Right lobe of liver (tissue), 6 donors: ENCODE results near the gene HNRNPM. TPM values are rescaled to one million over a fixed set of nuclear protein-coding genes. Genes with fewer than 3 reads are reported as not detected.
"Not testable (repeated sequence)": the region's sequence is repeated elsewhere in the genome, so short reads cannot be mapped to it uniquely, and the experiment has no call there.

Source experiments
- ATAC-seq, 4 donors: fragments of 200-7000 bp; cut with Tn5 transposase; one replicate each; pipeline ENCODE4 v1.9.1; 2020; ENCODE audit warnings: mild to moderate bottlenecking in 4 of 4, moderate library complexity in 4 of 4
- DNase-seq, 3 donors: peaks; one replicate each; pipeline ENCODE4 v3.0.0-alpha.2; 2020
- H3K27ac ChIP-seq, 3 donors: fragments of 200-600 bp; one replicate each; pipeline ENCODE4 v1.8.0; 2022
- H3K27me3 ChIP-seq, 2 donors: fragments of 200-600 bp; one replicate each; pipeline ENCODE4 v1.8.0; 2022
- H3K36me3 ChIP-seq, 4 donors: fragments of 200-600 bp; sonication (generic) in 1 of 4; one replicate each; pipeline versions ENCODE4 v1.5.1 to v1.8.0; 2017 to 2022; ENCODE audit warnings: control low read depth in 1 of 4
- H3K4me1 ChIP-seq, 4 donors: fragments of 200-600 bp; sonication (generic) in 1 of 4; one replicate each; pipeline versions ENCODE4 v1.5.1 to v1.8.0; 2017 to 2022; ENCODE audit warnings: control low read depth in 1 of 4
- H3K4me3 ChIP-seq, 3 donors: fragments of 200-600 bp; one replicate each; pipeline ENCODE4 v1.8.0; 2022
- H3K9me3 ChIP-seq, 4 donors: fragments of 200-600 bp; sonication (generic) in 1 of 4; one replicate each; pipeline versions ENCODE4 v1.5.1 to v1.8.0; 2017 to 2022; ENCODE audit warnings: control low read depth in 1 of 4
- POLR2A ChIP-seq: fragments of 450-650 bp; IDR thresholded peaks from one replicate; pipeline ENCODE4 v1.6.1; 2017; ENCODE audit warnings: antibody characterized with exemption, mild to moderate bottlenecking
- WGBS: methylation state at CpG from one replicate; pipeline ENCODE4 v1.1.6; 2018; ENCODE audit warnings: low coverage, low lambda C conversion rate; ENCODE audit not compliant: insufficient coverage; ENCODE audit errors: missing lambda C conversion rate; 5-methylcytosine and 5-hydroxymethylcytosine counted together
- intact Hi-C, 2 donors: fragments of 100-400 bp; cut with DNase I; formaldehyde crosslinking; loops; one replicate each; pipeline versions ENCODE4 v1.11.2 to v1.14.1; 2022
- total RNA-seq, 6 experiments: library from RNA; depleted of rRNA in 2 of 6; stranded (reverse); fragments of >200 nt in 2 of 6; fragmentation: NEBNext Ultra II Directional in 3 of 6; extraction: Animal tissue kit (Norgen Biotek cat#: 25700) in 3 of 6; gene quantifications; one replicate each; pipeline versions ENCODE4 v1.1.0 to v1.2.4, GENCODE V29; 2016 to 2023
- TF ChIP-seq, protein P1 (sequence below), 4 donors: fragments of 200-600 bp in 3 of 4; fragments of 450-650 bp in 1 of 4; IDR thresholded peaks; one replicate each; pipeline versions ENCODE4 v1.5.1 to v1.8.0; 2016 to 2022; ENCODE audit warnings: antibody characterized with exemption in 4 of 4, mild to moderate bottlenecking in 2 of 4
- donor health status: DM: no; HTN: yes; CAD: no.
- donor health status: DM: no; HTN: no; CAD: no.
- donor health status: DM: no; HTN: no; CAD: no.
- donor health status: DM: no; HTN: yes; CAD: no.
- donor health status: DM: no; HTN: yes; CAD: no.

HNRNPM gene
- total RNA-seq, 6 experiments from 2014 or later = 31.8 to 82.5 (median 58.6) TPM

DNA sequence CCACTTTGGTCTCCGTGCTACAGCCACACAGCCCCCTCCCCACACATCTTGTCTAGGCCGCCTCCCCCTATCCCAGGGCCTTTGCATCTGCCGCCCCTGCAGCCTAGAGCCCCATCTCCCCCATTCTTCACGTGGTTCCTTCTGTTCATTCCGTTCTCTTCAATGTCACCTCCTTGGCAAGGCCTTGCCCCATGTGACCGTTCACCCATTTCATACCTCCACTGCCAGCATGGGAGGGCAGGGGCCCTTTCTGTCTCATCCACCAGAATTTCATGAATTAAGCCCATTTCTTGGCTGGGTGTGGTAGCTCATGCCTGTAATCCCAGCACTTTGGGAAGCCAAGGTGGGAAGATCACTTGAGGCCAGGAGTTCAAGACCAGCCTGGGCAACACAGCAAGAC is 15.7 kb upstream of the HNRNPM start:
- no peaks in the 10 kb centered on the region for H3K27me3 ChIP-seq
- no peak for TF ChIP-seq POLR2A
- TF ChIP-seq, protein P1, sequence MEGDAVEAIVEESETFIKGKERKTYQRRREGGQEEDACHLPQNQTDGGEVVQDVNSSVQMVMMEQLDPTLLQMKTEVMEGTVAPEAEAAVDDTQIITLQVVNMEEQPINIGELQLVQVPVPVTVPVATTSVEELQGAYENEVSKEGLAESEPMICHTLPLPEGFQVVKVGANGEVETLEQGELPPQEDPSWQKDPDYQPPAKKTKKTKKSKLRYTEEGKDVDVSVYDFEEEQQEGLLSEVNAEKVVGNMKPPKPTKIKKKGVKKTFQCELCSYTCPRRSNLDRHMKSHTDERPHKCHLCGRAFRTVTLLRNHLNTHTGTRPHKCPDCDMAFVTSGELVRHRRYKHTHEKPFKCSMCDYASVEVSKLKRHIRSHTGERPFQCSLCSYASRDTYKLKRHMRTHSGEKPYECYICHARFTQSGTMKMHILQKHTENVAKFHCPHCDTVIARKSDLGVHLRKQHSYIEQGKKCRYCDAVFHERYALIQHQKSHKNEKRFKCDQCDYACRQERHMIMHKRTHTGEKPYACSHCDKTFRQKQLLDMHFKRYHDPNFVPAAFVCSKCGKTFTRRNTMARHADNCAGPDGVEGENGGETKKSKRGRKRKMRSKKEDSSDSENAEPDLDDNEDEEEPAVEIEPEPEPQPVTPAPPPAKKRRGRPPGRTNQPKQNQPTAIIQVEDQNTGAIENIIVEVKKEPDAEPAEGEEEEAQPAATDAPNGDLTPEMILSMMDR (IDR thresholded peaks at IDR 0.05) = no peak
- peaks cover 0 to 5% (median 2%) of the 10 kb centered on the region in 4 donors for H3K36me3 ChIP-seq
- H3K4me1 ChIP-seq = peaks cover 0 to 13% (median 3%) of the 10 kb centered on the region in 4 donors
- no peak overlapping the region for H3K4me3 ChIP-seq
- DNase-seq (no peak), ATAC-seq (no peak)
- 98% methylated on average over 5 of the region's 6 CpGs for WGBS
- H3K27ac ChIP-seq = no peak overlapping the region
- no peaks in the 10 kb centered on the region for H3K9me3 ChIP-seq
- intact Hi-C loops = no loop called here

DNA sequence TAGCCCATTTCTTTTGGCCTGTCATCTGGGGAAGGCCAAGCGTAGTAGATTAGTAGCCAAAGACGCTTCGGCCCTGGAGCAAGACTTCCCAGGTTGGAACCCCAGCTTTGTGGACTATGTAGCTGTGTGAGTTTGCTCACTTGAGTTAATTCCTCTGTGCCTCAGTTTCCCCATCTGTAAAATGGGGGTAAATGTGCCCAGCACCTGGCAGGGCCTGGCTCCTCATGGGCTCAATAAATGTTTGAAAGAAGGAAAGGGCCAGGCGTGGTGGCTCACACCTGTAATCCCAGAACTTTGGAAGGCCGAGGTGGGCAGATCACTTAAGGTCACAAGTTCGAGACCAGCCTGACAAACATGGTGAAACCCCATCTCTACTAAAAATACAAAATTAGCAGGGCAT is 14.9 kb upstream of the HNRNPM start:
- Histone ChIP-seq H3K4me1 (peaks cover 0 to 15% (median 0%) of the 10 kb centered on the region in 4 donors), H3K4me3 (no peak overlapping the region), H3K9me3 (no peaks in the 10 kb centered on the region), H3K36me3 (peaks cover 0 to 5% (median 2%) of the 10 kb centered on the region in 4 donors), H3K27me3 (no peaks in the 10 kb centered on the region), H3K27ac (no peak overlapping the region)
- ATAC-seq (no peak), DNase-seq (no peak)
- intact Hi-C loops = no loop called here
- 82% methylated on average over 4 of the region's 6 CpGs for WGBS
- no peak for TF ChIP-seq POLR2A
- TF ChIP-seq, protein P1 (IDR thresholded peaks at IDR 0.05) = no peak

DNA sequence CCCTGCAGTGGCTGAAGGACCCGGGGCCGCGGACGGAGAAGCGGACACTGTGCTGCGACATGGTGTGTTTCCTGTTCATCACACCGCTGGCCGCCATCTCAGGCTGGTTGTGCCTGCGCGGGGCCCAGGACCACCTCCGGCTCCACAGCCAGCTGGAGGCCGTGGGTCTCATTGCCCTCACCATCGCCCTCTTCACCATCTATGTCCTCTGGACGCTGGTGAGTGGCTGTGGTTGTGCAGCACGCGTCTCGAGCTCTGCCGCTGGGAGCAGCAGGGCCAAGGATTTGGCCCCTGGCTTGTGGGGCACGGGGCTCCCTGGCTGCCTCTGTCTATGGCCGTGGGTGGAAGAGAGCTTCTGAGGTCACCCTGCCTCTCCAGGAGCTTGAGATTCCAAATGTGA is 14.1 kb upstream of the HNRNPM start:
- no peak for DNase-seq
- H3K27ac ChIP-seq = no peak overlapping the region
- no peak for TF ChIP-seq POLR2A
- H3K36me3 ChIP-seq = peaks cover 0 to 5% (median 2%) of the 10 kb centered on the region in 4 donors
- H3K4me1 ChIP-seq = peaks cover 0 to 15% (median 2%) of the 10 kb centered on the region in 4 donors
- H3K9me3 ChIP-seq = no peaks in the 10 kb centered on the region
- intact Hi-C loops = no loop called here
- no peak overlapping the region for H3K4me3 ChIP-seq
- no peaks in the 10 kb centered on the region for H3K27me3 ChIP-seq
- 88% methylated on average over 8 of the region's 20 CpGs for WGBS
- ATAC-seq = peak in 1 of 4 donors; percentile 35

DNA sequence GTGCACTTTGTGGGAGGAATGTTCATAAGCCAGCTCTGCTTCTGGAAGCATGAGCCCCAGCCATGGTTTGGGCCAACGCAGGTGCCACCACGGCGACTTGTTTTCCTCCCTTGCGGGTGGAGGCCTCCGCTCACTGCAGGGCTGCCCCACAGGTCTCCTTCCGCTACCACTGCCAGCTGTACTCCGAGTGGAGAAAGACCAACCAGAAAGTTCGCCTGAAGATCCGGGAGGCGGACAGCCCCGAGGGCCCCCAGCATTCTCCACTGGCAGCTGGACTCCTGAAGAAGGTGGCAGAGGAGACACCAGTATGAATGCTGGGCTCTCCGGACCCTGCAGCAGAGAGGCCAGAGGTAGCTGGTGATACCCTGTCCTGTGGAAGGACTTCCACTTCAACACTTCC is 6.5 kb upstream of the HNRNPM start:
- intact Hi-C loops = no loop called here
- H3K9me3 ChIP-seq = no peaks in the 10 kb centered on the region
- H3K36me3 ChIP-seq = peaks cover 0 to 7% (median 0%) of the 10 kb centered on the region in 4 donors
- TF ChIP-seq, protein P1 (IDR thresholded peaks at IDR 0.05) = no peak
- TF ChIP-seq POLR2A = no peak
- H3K4me1 ChIP-seq = peaks cover 0 to 15% (median 2%) of the 10 kb centered on the region in 4 donors
- no peak overlapping the region for H3K27ac ChIP-seq
- no peak overlapping the region for H3K4me3 ChIP-seq
- no peaks in the 10 kb centered on the region for H3K27me3 ChIP-seq
- DNase-seq (peak in 1 of 3 donors; percentile 34), ATAC-seq (no peak)
- no CpG with 5 or more reads among the region's 12 CpGs for WGBS

DNA sequence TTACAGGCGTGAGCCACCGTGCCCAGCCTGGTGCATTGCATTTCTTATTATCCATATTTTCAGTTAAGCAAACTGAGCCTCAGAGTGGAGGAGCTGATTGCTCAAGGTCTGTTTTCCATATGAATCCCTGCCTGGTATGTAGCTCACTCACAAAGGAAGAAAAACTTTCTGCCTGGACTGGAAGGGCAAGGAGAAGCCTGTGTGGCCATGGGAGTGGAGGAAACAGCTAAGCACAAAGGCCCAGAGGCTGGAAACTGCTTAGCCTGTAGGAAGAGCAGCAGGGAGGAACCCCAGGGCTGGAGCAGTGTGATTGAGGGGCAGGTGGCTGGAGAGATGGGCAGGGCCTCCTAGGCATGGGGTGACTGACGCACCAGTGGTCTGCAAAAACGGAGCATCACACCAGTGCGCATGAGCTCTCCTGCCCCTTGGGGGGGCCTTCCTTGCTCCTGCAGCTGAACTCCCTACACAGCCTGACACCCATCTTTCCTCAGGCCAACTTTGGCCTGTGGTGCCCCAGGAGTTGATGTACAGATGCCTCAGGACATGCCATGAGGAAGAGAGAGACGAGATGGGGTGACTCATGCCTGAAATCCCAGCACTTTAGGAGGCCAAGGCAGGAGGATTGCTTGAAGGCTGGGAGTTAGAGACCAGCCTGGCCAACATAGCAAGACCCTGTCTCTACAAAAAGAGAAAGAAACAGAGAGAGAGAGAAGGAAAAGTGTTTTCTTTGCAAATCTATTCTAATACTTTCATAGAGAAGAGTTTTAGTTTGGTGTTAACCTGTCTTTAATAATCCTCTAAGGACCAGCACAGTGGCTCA is 2.8 kb upstream of the HNRNPM start:
- WGBS = 94% methylated on average over 4 of the region's 6 CpGs
- H3K4me3 ChIP-seq = no peak overlapping the region
- peaks cover 0 to 12% (median 2%) of the 10 kb centered on the region in 4 donors for H3K36me3 ChIP-seq
- intact Hi-C loops = no loop called here
- no peak overlapping the region for H3K27ac ChIP-seq
- peaks cover 0 to 11% (median 8%) of the 10 kb centered on the region in 4 donors for H3K4me1 ChIP-seq
- H3K9me3 ChIP-seq = no peaks in the 10 kb centered on the region
- TF ChIP-seq POLR2A = no peak
- TF ChIP-seq, protein P1 (IDR thresholded peaks at IDR 0.05) = no peak
- no peaks in the 10 kb centered on the region for H3K27me3 ChIP-seq
- peak in 1 of 3 donors; percentile 46 for DNase-seq
- ATAC-seq = no peak

DNA sequence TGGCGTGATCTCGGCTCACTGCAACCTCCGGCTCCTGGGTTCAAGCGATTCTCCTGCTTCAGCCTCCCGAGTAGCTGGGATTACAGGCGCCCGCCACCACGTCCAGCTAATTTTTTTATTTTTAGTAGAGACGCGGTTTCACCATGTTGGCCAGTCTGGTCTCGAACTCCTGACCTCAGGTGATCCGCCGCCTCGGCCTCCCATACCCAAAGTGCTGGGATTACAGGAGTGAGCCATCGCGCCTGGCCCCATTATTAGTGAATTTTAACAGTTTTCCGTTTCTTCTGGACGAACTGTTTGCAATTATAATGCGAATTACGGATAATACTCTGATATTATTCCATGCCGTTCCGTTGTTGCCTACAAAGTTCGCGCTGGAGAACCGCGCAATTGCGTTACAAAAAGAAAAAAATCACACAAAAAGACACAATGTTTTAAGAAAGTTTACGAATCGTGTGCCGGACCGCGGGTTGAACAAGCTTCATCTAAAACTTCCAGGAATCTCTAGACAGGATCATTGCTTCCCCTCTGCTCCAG is 567 bp upstream of the HNRNPM start:
- H3K4me3 ChIP-seq = peak overlapping the region; percentile 98 to 100 (median 99)
- H3K9me3 ChIP-seq, intact Hi-C loops, DNase-seq, H3K27me3 ChIP-seq, ATAC-seq: not testable (repeated sequence)
- peak overlapping the region; percentile 70 to 96 (median 95) for H3K27ac ChIP-seq
- H3K36me3 ChIP-seq = peaks cover 0 to 10% (median 2%) of the 10 kb centered on the region in 4 donors
- peaks cover 0 to 33% (median 15%) of the 10 kb centered on the region in 4 donors for H3K4me1 ChIP-seq
- WGBS = 5% methylated on average over 25 of the region's 32 CpGs
